ENCODE data around the gene SUPT6H. TPM values are rescaled to one million over a fixed set of nuclear protein-coding genes. Genes with fewer than 3 reads are reported as not detected.
A peak's percentile ranks its signal among the peaks of the same experiment; 100 is the strongest.

SUPT6H gene
- polyA plus RNA-seq, 2 of the 4 experiments (the other 2 are of a cell fraction) = 51.4 to 63.8 TPM

GRCh38 chr17:28707339-28707720, 45.3 kb downstream of the SUPT6H start:
- Histone ChIP-seq H3K4me1 (peaks cover 10% of the 10 kb centered on the region), H3K4me3 (no peak overlapping the region), H3K9me3 (no peaks in the 10 kb centered on the region), H3K4me2 (no peak overlapping the region), H3K27ac (no peak overlapping the region)
- ChIA-PET POLR2A (interaction anchor here (4.8 kb wide), 1 partner anchor 12 kb away, joined by 54 read pairs; the partner anchor contains the start of gene RPL23A), CTCF (interaction anchor here (0.7 to 17.6 kb wide), 4 partner anchors 12 to 38 kb away, joined by 3 to 335 read pairs (median 14); partner anchors contain the start of genes NEK8, RPL23A and TLCD1)
- ATAC-seq = no peak
- no peak for DNase-seq (ENCODE audit: low read depth in 1 of 2, low spot score in 1 of 2)
- TF ChIP-seq PHF8 (IDR thresholded peaks at IDR 0.05; ENCODE audit: borderline replicate concordance, low read depth) = no peak
- TF ChIP-seq HEYL (CRISPR knock-in tag; IDR thresholded peaks at IDR 0.05) = no peak
- no peak for TF ChIP-seq CEBPB (IDR thresholded peaks at IDR 0.05)
- TF ChIP-seq HDAC2 (IDR thresholded peaks at IDR 0.05) = no peak
- no peak for TF ChIP-seq FOSB (CRISPR knock-in tag; IDR thresholded peaks at IDR 0.05)
- no peak for TF ChIP-seq RARB (CRISPR knock-in tag; IDR thresholded peaks at IDR 0.05)
- no peak for TF ChIP-seq USF2 (IDR thresholded peaks at IDR 0.05)
- TF ChIP-seq ZC3H11A (IDR thresholded peaks at IDR 0.05) = no peak
- no peak for TF ChIP-seq JUN (IDR thresholded peaks at IDR 0.05)
- TF ChIP-seq ESRRA (IDR thresholded peaks at IDR 0.05; ENCODE audit: borderline replicate concordance, low read length) = no peak
- TF ChIP-seq HOXB13 (CRISPR knock-in tag; IDR thresholded peaks at IDR 0.05; ENCODE audit: low read depth) = no peak
- TF ChIP-seq, protein P1, sequence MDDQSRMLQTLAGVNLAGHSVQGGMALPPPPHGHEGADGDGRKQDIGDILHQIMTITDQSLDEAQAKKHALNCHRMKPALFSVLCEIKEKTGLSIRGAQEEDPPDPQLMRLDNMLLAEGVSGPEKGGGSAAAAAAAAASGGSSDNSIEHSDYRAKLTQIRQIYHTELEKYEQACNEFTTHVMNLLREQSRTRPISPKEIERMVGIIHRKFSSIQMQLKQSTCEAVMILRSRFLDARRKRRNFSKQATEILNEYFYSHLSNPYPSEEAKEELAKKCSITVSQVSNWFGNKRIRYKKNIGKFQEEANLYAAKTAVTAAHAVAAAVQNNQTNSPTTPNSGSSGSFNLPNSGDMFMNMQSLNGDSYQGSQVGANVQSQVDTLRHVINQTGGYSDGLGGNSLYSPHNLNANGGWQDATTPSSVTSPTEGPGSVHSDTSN (IDR thresholded peaks at IDR 0.05) = no peak
- no peak for TF ChIP-seq TP53 (CRISPR knock-in tag; IDR thresholded peaks at IDR 0.05)
- TF ChIP-seq SMC3 (IDR thresholded peaks at IDR 0.05) = no peak
- FAIRE-seq = no peak
- 89% methylated on average over 2 of the region's 2 CpGs for WGBS (ENCODE audit: missing lambda C conversion rate)

- Histone ChIP-seq H3K4me2 (peak overlapping the region; percentile 73), H3K27ac (peak overlapping the region; percentile 82 to 92), H3K4me3 (peak overlapping the region; percentile 53), H3K4me1 (peaks cover 17% of the 10 kb centered on the region), H3K9me3 (no peaks in the 10 kb centered on the region)
- WGBS (ENCODE audit: missing lambda C conversion rate) = 9% methylated on average over 55 of the region's 74 CpGs
- CTCF ChIA-PET = interaction anchor here (1.0 to 17.6 kb wide), 10 partner anchors 8 to 217 kb away, joined by 3 to 335 read pairs (median 10); partner anchors contain the start of genes BLTP2, NEK8, RPL23A and SUPT6H
- DNase-seq (ENCODE audit: low read depth in 1 of 2, low spot score in 1 of 2) (peak; percentile 92 to 97), ATAC-seq (peak; percentile 81 to 94), FAIRE-seq (no peak)
- POLR2A ChIA-PET = interaction anchor here (0.6 to 4.8 kb wide), 18 partner anchors 8 to 132 kb away, joined by 3 to 54 read pairs (median 6); partner anchors contain the start of genes BLTP2, RPL23A, SDF2 and SUPT6H
- TF ChIP-seq TFCP2L1 (CRISPR knock-in tag; IDR thresholded peaks at IDR 0.05) = peak; percentile 91
- 0 out of 2 replicates have a peak, but pooled peaks have one; percentile 2 for TF ChIP-seq POLR2AphosphoS2 (conservative IDR thresholded peaks at IDR 0.05; ENCODE audit: low read length)
- TF ChIP-seq HES2 (IDR thresholded peaks at IDR 0.05) = no peak
- peak; percentile 82 for TF ChIP-seq PHF8 (IDR thresholded peaks at IDR 0.05; ENCODE audit: borderline replicate concordance, low read depth)
- no peak for TF ChIP-seq RCOR1 (IDR thresholded peaks at IDR 0.05; ENCODE audit: low read depth, low read length)
- TF ChIP-seq JUN (IDR thresholded peaks at IDR 0.05) = peak; percentile 72 to 84; a peak in 3 of 5 replicates
- TF ChIP-seq HOXA7 (CRISPR knock-in tag; IDR thresholded peaks at IDR 0.05) = 0 out of 2 replicates have a peak, but pooled peaks have one; percentile 78
- TF ChIP-seq BCL3 (IDR thresholded peaks at IDR 0.05) = peak; percentile 91
- TF ChIP-seq TP53 (CRISPR knock-in tag; IDR thresholded peaks at IDR 0.05) = peak; percentile 62; the same call in 1 of the 2 replicates
- TF ChIP-seq, protein P2, sequence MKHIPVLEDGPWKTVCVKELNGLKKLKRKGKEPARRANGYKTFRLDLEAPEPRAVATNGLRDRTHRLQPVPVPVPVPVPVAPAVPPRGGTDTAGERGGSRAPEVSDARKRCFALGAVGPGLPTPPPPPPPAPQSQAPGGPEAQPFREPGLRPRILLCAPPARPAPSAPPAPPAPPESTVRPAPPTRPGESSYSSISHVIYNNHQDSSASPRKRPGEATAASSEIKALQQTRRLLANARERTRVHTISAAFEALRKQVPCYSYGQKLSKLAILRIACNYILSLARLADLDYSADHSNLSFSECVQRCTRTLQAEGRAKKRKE (CRISPR knock-in tag; IDR thresholded peaks at IDR 0.05; ENCODE audit: low read depth) = peak; percentile 7; the same call in 1 of the 2 replicates
- TF ChIP-seq, protein P1 (IDR thresholded peaks at IDR 0.05) = peak; percentile 49; the same call in 1 of the 2 replicates
- TF ChIP-seq FOSB (CRISPR knock-in tag; IDR thresholded peaks at IDR 0.05) = peak; percentile 52
- TF ChIP-seq USF2 (IDR thresholded peaks at IDR 0.05) = no peak
- TF ChIP-seq, protein P3, sequence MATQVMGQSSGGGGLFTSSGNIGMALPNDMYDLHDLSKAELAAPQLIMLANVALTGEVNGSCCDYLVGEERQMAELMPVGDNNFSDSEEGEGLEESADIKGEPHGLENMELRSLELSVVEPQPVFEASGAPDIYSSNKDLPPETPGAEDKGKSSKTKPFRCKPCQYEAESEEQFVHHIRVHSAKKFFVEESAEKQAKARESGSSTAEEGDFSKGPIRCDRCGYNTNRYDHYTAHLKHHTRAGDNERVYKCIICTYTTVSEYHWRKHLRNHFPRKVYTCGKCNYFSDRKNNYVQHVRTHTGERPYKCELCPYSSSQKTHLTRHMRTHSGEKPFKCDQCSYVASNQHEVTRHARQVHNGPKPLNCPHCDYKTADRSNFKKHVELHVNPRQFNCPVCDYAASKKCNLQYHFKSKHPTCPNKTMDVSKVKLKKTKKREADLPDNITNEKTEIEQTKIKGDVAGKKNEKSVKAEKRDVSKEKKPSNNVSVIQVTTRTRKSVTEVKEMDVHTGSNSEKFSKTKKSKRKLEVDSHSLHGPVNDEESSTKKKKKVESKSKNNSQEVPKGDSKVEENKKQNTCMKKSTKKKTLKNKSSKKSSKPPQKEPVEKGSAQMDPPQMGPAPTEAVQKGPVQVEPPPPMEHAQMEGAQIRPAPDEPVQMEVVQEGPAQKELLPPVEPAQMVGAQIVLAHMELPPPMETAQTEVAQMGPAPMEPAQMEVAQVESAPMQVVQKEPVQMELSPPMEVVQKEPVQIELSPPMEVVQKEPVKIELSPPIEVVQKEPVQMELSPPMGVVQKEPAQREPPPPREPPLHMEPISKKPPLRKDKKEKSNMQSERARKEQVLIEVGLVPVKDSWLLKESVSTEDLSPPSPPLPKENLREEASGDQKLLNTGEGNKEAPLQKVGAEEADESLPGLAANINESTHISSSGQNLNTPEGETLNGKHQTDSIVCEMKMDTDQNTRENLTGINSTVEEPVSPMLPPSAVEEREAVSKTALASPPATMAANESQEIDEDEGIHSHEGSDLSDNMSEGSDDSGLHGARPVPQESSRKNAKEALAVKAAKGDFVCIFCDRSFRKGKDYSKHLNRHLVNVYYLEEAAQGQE (IDR thresholded peaks at IDR 0.05) = 0 out of 2 replicates have a peak, but pooled peaks have one; percentile 41
- TF ChIP-seq GATA3 (IDR thresholded peaks at IDR 0.05; ENCODE audit: borderline replicate concordance) = peak; percentile 12; the same call in 1 of the 2 replicates
Observed at GRCh38 chr17:28710861-28711722, 49.1 kb downstream of the SUPT6H start.

All from A549 (cell line).